ENCODE data around the gene TXNRD3.

DNA sequence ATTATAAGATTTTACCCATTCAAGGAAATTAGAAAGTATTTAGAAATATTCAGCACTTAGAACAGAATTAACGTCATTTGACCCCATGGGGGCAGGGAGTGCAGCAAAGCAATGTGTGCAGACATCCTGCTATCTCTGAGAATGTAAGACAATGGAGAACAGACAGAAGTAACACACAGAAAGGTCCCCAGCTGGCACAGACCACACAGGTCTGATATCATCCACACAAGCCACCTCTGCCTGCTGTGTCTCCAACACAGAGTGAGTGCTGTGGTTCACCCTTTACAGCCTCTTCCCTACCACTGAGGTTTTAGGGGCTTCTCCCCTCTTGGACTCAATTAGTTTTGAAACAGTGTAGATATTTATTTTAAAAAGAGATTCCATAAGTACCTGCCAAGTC is 16.1 kb downstream of the TXNRD3 start:
- TF ChIP-seq EZH2 (IDR thresholded peaks at IDR 0.05; ENCODE audit: low read depth), result no peak
- TF ChIP-seq, protein P1, sequence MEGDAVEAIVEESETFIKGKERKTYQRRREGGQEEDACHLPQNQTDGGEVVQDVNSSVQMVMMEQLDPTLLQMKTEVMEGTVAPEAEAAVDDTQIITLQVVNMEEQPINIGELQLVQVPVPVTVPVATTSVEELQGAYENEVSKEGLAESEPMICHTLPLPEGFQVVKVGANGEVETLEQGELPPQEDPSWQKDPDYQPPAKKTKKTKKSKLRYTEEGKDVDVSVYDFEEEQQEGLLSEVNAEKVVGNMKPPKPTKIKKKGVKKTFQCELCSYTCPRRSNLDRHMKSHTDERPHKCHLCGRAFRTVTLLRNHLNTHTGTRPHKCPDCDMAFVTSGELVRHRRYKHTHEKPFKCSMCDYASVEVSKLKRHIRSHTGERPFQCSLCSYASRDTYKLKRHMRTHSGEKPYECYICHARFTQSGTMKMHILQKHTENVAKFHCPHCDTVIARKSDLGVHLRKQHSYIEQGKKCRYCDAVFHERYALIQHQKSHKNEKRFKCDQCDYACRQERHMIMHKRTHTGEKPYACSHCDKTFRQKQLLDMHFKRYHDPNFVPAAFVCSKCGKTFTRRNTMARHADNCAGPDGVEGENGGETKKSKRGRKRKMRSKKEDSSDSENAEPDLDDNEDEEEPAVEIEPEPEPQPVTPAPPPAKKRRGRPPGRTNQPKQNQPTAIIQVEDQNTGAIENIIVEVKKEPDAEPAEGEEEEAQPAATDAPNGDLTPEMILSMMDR (conservative IDR thresholded peaks at IDR 0.05), result no peak

All from PC-9 (cell line).